ENCODE results near the gene MDK. TPM values are rescaled to one million over a fixed set of nuclear protein-coding genes. Genes with fewer than 3 reads are reported as not detected.

MDK gene
- total and polyA plus RNA-seq, 2 experiments from 2014 or later: 388 to 477 TPM

- no peak overlapping the region for H3K27ac ChIP-seq (ENCODE audit: low read depth)
- peaks cover 7% of the 10 kb centered on the region for H4K20me1 ChIP-seq (replicated peaks; ENCODE audit: insufficient read depth)
- H3K4me3 Mint-ChIP-seq: no peak overlapping the region; the same call in 2 of the 3 replicates
- H3K27ac Mint-ChIP-seq: no peak overlapping the region
- TF ChIP-seq ZNF114 (CRISPR knock-in tag; IDR thresholded peaks at IDR 0.05) (no peak), CREB1 (CRISPR knock-in tag; IDR thresholded peaks at IDR 0.05; ENCODE audit: low read depth) (no peak), ETS1 (IDR thresholded peaks at IDR 0.05) (no peak), EZH2 (IDR thresholded peaks at IDR 0.05; ENCODE audit: low read depth, unreplicated experiment) (no peak), EZH2phosphoT487 (IDR thresholded peaks at IDR 0.05; ENCODE audit: unreplicated experiment) (no peak), NANOG (IDR thresholded peaks at IDR 0.05; ENCODE audit: borderline replicate concordance) (no peak)
- TF ChIP-seq, protein P1, sequence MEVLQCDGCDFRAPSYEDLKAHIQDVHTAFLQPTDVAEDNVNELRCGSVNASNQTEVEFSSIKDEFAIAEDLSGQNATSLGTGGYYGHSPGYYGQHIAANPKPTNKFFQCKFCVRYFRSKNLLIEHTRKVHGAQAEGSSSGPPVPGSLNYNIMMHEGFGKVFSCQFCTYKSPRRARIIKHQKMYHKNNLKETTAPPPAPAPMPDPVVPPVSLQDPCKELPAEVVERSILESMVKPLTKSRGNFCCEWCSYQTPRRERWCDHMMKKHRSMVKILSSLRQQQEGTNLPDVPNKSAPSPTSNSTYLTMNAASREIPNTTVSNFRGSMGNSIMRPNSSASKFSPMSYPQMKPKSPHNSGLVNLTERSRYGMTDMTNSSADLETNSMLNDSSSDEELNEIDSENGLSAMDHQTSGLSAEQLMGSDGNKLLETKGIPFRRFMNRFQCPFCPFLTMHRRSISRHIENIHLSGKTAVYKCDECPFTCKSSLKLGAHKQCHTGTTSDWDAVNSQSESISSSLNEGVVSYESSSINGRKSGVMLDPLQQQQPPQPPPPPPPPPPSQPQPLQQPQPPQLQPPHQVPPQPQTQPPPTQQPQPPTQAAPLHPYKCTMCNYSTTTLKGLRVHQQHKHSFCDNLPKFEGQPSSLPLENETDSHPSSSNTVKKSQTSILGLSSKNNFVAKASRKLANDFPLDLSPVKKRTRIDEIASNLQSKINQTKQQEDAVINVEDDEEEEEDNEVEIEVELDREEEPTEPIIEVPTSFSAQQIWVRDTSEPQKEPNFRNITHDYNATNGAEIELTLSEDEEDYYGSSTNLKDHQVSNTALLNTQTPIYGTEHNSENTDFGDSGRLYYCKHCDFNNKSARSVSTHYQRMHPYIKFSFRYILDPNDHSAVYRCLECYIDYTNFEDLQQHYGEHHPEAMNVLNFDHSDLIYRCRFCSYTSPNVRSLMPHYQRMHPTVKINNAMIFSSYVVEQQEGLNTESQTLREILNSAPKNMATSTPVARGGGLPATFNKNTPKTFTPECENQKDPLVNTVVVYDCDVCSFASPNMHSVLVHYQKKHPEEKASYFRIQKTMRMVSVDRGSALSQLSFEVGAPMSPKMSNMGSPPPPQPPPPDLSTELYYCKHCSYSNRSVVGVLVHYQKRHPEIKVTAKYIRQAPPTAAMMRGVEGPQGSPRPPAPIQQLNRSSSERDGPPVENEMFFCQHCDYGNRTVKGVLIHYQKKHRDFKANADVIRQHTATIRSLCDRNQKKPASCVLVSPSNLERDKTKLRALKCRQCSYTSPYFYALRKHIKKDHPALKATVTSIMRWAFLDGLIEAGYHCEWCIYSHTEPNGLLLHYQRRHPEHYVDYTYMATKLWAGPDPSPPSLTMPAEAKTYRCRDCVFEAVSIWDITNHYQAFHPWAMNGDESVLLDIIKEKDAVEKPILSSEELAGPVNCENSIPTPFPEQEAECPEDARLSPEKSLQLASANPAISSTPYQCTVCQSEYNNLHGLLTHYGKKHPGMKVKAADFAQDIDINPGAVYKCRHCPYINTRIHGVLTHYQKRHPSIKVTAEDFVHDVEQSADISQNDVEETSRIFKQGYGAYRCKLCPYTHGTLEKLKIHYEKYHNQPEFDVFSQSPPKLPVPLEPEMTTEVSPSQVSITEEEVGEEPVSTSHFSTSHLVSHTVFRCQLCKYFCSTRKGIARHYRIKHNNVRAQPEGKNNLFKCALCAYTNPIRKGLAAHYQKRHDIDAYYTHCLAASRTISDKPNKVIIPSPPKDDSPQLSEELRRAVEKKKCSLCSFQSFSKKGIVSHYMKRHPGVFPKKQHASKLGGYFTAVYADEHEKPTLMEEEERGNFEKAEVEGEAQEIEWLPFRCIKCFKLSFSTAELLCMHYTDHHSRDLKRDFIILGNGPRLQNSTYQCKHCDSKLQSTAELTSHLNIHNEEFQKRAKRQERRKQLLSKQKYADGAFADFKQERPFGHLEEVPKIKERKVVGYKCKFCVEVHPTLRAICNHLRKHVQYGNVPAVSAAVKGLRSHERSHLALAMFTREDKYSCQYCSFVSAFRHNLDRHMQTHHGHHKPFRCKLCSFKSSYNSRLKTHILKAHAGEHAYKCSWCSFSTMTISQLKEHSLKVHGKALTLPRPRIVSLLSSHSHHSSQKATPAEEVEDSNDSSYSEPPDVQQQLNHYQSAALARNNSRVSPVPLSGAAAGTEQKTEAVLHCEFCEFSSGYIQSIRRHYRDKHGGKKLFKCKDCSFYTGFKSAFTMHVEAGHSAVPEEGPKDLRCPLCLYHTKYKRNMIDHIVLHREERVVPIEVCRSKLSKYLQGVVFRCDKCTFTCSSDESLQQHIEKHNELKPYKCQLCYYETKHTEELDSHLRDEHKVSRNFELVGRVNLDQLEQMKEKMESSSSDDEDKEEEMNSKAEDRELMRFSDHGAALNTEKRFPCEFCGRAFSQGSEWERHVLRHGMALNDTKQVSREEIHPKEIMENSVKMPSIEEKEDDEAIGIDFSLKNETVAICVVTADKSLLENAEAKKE (CRISPR knock-in tag; IDR thresholded peaks at IDR 0.05): no peak
- peaks cover 35% of the 10 kb centered on the region for H3K27me3 ChIP-seq (ENCODE audit: insufficient read depth)
- H3F3A ChIP-seq (replicated peaks; ENCODE audit: low read depth): peaks cover 31% of the 10 kb centered on the region
- ATAC-seq (no peak), DNase-seq (ENCODE audit: low spot score) (no peak)
- no peaks in the 10 kb centered on the region; the same call in 1 of the 3 replicates for H3K9me3 Mint-ChIP-seq
- peaks cover 35% of the 10 kb centered on the region for H3K4me1 ChIP-seq (ENCODE audit: insufficient read depth)
- H3K27me3 Mint-ChIP-seq (ENCODE audit: insufficient read depth, low read depth, poor library complexity): peaks cover 48% of the 10 kb centered on the region
- H3K4me3 ChIP-seq: no peak overlapping the region
- peaks cover 11% of the 10 kb centered on the region for H3K36me3 Mint-ChIP-seq (ENCODE audit: low read depth)
- no peak overlapping the region for H3K4me2 ChIP-seq
- H3K9me2 ChIP-seq (ENCODE audit: insufficient read depth): no peaks in the 10 kb centered on the region
- H3K4me1 Mint-ChIP-seq: peaks cover 34% of the 10 kb centered on the region
- H3K36me3 ChIP-seq (ENCODE audit: insufficient read depth): no peaks in the 10 kb centered on the region; the same call in 1 of the 2 replicates
- no peak overlapping the region for H2AFZ ChIP-seq
- H3K79me2 ChIP-seq (replicated peaks; ENCODE audit: insufficient read depth): no peaks in the 10 kb centered on the region
These were observed 3.9 kb downstream of the MDK start for GRCh38 chr11:46385169-46386004.

Measured in GM23338 (cell line).